ENCODE measurements around the gene RGS2.

The RGS2 gene

DNA sequence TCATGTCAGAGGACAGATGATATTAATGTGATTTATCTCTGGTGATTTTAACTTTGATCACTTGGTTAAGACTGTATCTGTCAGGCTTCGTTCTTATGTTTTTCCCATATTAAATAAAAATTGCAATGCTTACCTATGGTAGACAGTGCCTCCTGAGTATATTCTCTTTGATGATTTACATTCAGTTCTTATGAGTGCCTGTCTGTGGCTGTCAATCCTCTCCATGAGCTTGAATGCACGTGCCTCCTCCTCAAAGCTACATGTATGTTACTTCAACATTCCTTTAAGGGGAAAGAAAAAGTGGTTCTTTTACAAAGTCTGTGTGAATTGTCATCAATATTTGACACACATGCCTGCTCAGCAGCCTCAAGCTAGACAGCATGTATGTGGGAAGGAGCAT is 44.2 kb upstream of the RGS2 start:
- Histone ChIP-seq H3K4me1 (ENCODE audit: control insufficient read depth in 1 of 2, insufficient read depth in 1 of 2, low read depth in 1 of 2, low read length in 1 of 2) (no peaks in the 10 kb centered on the region), H3K27me3 (no peaks in the 10 kb centered on the region), H3K27ac (no peak overlapping the region), H3K36me3 (no peaks in the 10 kb centered on the region), H3K9me3 (no peaks in the 10 kb centered on the region), H3K4me3 (ENCODE audit: low read depth in 1 of 2, low read length in 1 of 2) (no peak overlapping the region)
- TF ChIP-seq, protein P1, sequence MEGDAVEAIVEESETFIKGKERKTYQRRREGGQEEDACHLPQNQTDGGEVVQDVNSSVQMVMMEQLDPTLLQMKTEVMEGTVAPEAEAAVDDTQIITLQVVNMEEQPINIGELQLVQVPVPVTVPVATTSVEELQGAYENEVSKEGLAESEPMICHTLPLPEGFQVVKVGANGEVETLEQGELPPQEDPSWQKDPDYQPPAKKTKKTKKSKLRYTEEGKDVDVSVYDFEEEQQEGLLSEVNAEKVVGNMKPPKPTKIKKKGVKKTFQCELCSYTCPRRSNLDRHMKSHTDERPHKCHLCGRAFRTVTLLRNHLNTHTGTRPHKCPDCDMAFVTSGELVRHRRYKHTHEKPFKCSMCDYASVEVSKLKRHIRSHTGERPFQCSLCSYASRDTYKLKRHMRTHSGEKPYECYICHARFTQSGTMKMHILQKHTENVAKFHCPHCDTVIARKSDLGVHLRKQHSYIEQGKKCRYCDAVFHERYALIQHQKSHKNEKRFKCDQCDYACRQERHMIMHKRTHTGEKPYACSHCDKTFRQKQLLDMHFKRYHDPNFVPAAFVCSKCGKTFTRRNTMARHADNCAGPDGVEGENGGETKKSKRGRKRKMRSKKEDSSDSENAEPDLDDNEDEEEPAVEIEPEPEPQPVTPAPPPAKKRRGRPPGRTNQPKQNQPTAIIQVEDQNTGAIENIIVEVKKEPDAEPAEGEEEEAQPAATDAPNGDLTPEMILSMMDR (IDR thresholded peaks at IDR 0.05): no peak

DNA sequence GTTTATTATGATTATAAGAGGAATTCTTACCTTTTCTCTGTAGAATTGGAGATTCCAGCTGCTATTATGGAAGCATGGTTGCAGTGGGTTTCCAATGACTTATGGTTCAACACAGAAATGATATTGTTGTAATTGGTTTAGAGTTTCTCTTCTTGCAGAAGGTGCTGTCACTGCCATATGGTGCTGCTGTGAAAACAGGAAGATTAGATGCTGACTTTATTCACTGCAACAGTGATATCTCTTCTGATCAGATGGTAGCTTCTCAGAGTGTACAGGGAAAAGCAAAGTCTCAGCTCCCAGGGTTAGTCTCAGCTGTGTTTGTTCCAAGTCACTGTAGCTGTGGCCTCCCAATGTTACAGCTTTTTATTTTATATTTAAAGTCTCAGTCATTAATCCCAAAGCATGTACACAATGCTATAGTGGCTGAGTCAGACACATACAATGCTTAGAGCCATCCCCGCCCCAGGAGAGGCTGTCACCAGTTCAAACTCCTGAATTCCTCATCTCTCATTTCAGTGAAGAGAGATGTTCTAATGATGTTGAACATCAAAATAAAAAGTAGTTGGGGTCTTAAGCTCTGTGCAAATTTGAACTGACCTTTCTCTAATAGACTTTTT is 42.7 kb upstream of the RGS2 start:
- TF ChIP-seq, protein P1 (IDR thresholded peaks at IDR 0.05): no peak
- Histone ChIP-seq H3K4me3 (ENCODE audit: low read depth in 1 of 2, low read length in 1 of 2) (no peak overlapping the region), H3K4me1 (ENCODE audit: control insufficient read depth in 1 of 2, insufficient read depth in 1 of 2, low read depth in 1 of 2, low read length in 1 of 2) (no peaks in the 10 kb centered on the region), H3K27ac (no peak overlapping the region), H3K9me3 (no peaks in the 10 kb centered on the region), H3K36me3 (no peaks in the 10 kb centered on the region), H3K27me3 (no peaks in the 10 kb centered on the region)

DNA sequence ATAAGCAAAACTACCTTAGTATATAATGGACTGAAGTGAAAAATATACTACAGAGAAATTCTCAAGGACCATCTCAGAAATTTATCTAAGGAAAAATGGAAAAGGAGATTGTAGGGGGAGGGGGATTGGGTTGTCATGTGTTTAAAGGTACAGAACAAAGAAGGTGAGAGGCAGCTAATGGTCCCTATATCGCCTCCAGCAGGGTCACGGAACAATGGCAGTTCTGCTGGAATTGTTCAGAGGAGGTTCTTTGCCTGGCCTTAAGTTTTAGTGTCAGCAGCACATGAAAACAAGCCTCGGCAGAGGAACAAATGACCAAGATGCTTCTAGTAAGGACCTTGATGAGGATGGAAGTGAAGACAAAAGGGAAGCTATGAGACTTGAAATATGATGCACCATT is 42.0 kb upstream of the RGS2 start:
- H3K4me3 ChIP-seq (ENCODE audit: low read depth in 1 of 2, low read length in 1 of 2): no peak overlapping the region
- no peaks in the 10 kb centered on the region for H3K4me1 ChIP-seq (ENCODE audit: control insufficient read depth in 1 of 2, insufficient read depth in 1 of 2, low read depth in 1 of 2, low read length in 1 of 2)
- no peaks in the 10 kb centered on the region for H3K9me3 ChIP-seq
- no peak overlapping the region for H3K27ac ChIP-seq
- TF ChIP-seq, protein P1 (IDR thresholded peaks at IDR 0.05): no peak
- no peaks in the 10 kb centered on the region for H3K36me3 ChIP-seq
- no peaks in the 10 kb centered on the region for H3K27me3 ChIP-seq

DNA sequence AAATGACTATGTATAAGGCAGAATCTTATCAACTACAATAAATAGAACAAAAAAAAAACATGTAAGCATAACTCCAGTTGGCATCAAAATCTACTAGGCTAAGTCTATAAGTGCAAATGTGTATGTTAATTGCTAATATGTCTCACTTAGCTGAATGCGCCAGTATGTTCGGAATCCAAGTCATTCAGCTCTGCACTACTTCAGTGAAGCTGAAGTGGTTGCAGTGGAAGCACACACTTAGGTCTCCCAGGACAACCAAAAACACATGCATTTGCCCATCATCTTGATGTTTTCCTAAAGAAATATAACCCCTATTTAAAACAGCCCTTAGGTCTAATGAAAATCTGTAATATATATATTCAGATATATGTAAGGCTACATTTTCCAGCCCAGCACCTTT is 41.0 kb upstream of the RGS2 start:
- no peaks in the 10 kb centered on the region for H3K27me3 ChIP-seq
- H3K36me3 ChIP-seq: no peaks in the 10 kb centered on the region
- H3K4me3 ChIP-seq (ENCODE audit: low read depth in 1 of 2, low read length in 1 of 2): no peak overlapping the region
- H3K9me3 ChIP-seq: no peaks in the 10 kb centered on the region
- TF ChIP-seq, protein P1 (IDR thresholded peaks at IDR 0.05): no peak
- H3K4me1 ChIP-seq (ENCODE audit: control insufficient read depth in 1 of 2, insufficient read depth in 1 of 2, low read depth in 1 of 2, low read length in 1 of 2): no peaks in the 10 kb centered on the region
- no peak overlapping the region for H3K27ac ChIP-seq

DNA sequence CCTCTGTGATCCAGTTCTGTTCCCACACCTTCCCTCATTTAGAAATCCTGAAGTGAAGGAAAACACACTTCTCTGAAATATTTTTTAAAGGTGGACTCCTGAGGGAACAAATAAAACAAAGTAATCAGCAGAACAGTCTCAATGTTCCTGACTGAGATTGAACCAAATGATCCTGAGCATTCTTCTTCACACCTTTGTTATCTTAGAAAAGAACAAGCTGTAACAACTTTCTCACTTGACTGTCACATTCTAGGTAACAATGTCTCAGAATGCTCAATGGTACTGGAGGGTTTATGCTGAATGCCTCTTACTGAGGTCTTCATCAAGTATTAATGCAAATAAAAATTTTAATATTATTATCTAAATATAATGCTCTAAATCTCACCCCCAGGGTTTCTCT is 40.4 kb upstream of the RGS2 start:
- no peak overlapping the region for H3K27ac ChIP-seq
- no peaks in the 10 kb centered on the region for H3K27me3 ChIP-seq
- H3K36me3 ChIP-seq: no peaks in the 10 kb centered on the region
- no peak overlapping the region for H3K4me3 ChIP-seq (ENCODE audit: low read depth in 1 of 2, low read length in 1 of 2)
- TF ChIP-seq, protein P1 (IDR thresholded peaks at IDR 0.05): no peak
- no peaks in the 10 kb centered on the region for H3K4me1 ChIP-seq (ENCODE audit: control insufficient read depth in 1 of 2, insufficient read depth in 1 of 2, low read depth in 1 of 2, low read length in 1 of 2)
- no peaks in the 10 kb centered on the region for H3K9me3 ChIP-seq

DNA sequence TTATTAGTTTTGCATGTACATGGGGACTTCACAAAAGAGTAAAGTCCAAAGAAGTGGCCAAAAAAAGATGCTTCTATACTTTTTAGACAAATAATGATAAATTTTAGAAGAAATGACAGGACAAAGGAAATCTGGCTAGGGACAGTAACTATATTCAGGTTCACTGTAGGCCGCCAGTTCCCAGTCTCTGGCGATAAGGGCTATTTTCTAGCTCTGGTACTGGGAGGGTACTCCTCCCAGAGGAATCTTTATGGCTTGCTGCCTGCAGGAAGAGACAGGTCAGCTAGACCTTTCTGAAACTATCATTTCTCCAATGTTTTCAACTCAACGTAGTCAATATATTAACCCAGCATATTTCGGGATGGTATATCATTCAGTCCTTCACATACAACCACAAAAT is 37.5 kb upstream of the RGS2 start:
- no peaks in the 10 kb centered on the region for H3K27me3 ChIP-seq
- H3K27ac ChIP-seq: no peak overlapping the region
- TF ChIP-seq, protein P1 (IDR thresholded peaks at IDR 0.05): no peak
- no peaks in the 10 kb centered on the region for H3K36me3 ChIP-seq
- H3K4me1 ChIP-seq (ENCODE audit: control insufficient read depth in 1 of 2, insufficient read depth in 1 of 2, low read depth in 1 of 2, low read length in 1 of 2): no peaks in the 10 kb centered on the region
- no peaks in the 10 kb centered on the region for H3K9me3 ChIP-seq
- H3K4me3 ChIP-seq (ENCODE audit: low read depth in 1 of 2, low read length in 1 of 2): no peak overlapping the region

All from neutrophil (primary cell).